K562 (cell line): ENCODE measurements around the gene CNPY3. TPM values are rescaled to one million over a fixed set of nuclear protein-coding genes. Genes with fewer than 3 reads are reported as not detected.

Experiments
- ATAC-seq: fragments of 200-7000 bp; cut with Tn5 transposase; 3 replicates; pipeline ENCODE4 v1.9.1; 2020; ENCODE audit warnings: moderate library complexity
- Bru-seq: library from RNA; stranded (reverse); fragments of 400-500 nt; gene quantifications from one replicate; lab custom pipeline; 2021; lab: Mats Ljungman, UMichigan
- BruChase-seq, 2 experiments: library from RNA; stranded (reverse); fragments of 400-500 nt; gene quantifications; one replicate each; lab custom pipeline; 2021; lab: Mats Ljungman, UMichigan
- BruUV-seq: library from RNA; stranded (reverse); fragments of 400-500 nt; replicated peaks from 2 replicates; lab custom pipeline; 2021; lab: Mats Ljungman, UMichigan
- CTCF ChIA-PET: fragments of 300-600 bp; formaldehyde crosslinking; extraction: SDS; loops from one replicate; lab custom pipeline; 2021; ENCODE audit warnings: low intra/inter-chr PET ratio; lab: Yijun Ruan, JAX
- POLR2A ChIA-PET: fragments of 300-600, 350-650 bp; sonication (Branson Sonifier 250); formaldehyde crosslinking; extraction: SDS; loops from one replicate; lab custom pipeline; 2021; ENCODE audit warnings: antibody characterized with exemption, inconsistent platforms; lab: Yijun Ruan, JAX
- DNase-seq, 4 experiments: peaks; one replicate each; pipeline versions ENCODE4 v3.0.0 to v3.0.0-alpha.2; 2011 to 2018; ENCODE audit warnings: low spot score in 3 of 4, mixed read lengths in 3 of 4; ENCODE audit errors: extremely low read depth in 1 of 4
- FAIRE-seq: peaks from 2 replicates; lab custom pipeline; 2011; peaks lifted over from hg19 to GRCh38; lab: Jason Lieb, UNC
- H2AFZ ChIP-seq: 2 replicates; pipeline ENCODE4 v1.6.0; 2011; ENCODE audit warnings: low read depth, low read length, control low read depth, inconsistent platforms
- H3K27ac ChIP-seq: fragments of 200-600 bp; 3 replicates; pipeline ENCODE4 v1.8.0; 2011; ENCODE audit warnings: low read depth, mild to moderate bottlenecking, control low read depth, inconsistent platforms, low read length, moderate library complexity, mixed read lengths; ENCODE audit errors: extremely low read depth
- H3K27me3 ChIP-seq, 2 experiments: fragments of 300-600 bp in 1 of 2; 2 replicates in 1 of 2; 3 replicates in 1 of 2; pipeline versions ENCODE4 v1.6.0 to v1.8.0; 2011; ENCODE audit warnings: inconsistent platforms in 2 of 2, low read length in 2 of 2, mild to moderate bottlenecking in 1 of 2, mixed read lengths in 1 of 2, moderate library complexity in 1 of 2; ENCODE audit not compliant: control insufficient read depth in 2 of 2, insufficient read depth in 2 of 2
- H3K36me3 ChIP-seq: fragments of 300-600 bp; 3 replicates; pipeline ENCODE4 v1.8.0; 2011; ENCODE audit warnings: mild to moderate bottlenecking, low read length, inconsistent platforms; ENCODE audit not compliant: control insufficient read depth, insufficient read depth
- H3K4me1 ChIP-seq, 2 experiments: fragments of 200-600 bp in 1 of 2; replicated peaks in 1 of 2; 2 replicates in 1 of 2; 3 replicates in 1 of 2; pipeline versions ENCODE4 v1.5.1 to v1.8.0; 2011; ENCODE audit warnings: inconsistent platforms in 2 of 2, low read length in 2 of 2, mild to moderate bottlenecking in 1 of 2, mixed read lengths in 1 of 2, moderate library complexity in 1 of 2; ENCODE audit not compliant: control insufficient read depth in 2 of 2, insufficient read depth in 2 of 2
- H3K4me2 ChIP-seq: 2 replicates; pipeline ENCODE4 v1.6.1; 2011; ENCODE audit warnings: low read length, control low read depth, inconsistent platforms, mixed read lengths; ENCODE audit not compliant: insufficient read depth
- H3K4me3 ChIP-seq: fragments of 200-600 bp; sonication (generic), shearing (Covaris generic); 2 replicates; pipeline ENCODE4 v1.5.1; 2016; ENCODE audit warnings: control low read depth, inconsistent platforms
- H3K79me2 ChIP-seq: fragments of 200-600 bp; 3 replicates; pipeline ENCODE4 v1.8.0; 2011; ENCODE audit warnings: low read length, inconsistent platforms; ENCODE audit not compliant: control insufficient read depth, insufficient read depth
- H3K9ac ChIP-seq, 2 experiments: 2 replicates each; pipeline versions ENCODE4 v1.6.0 to v1.6.1; 2011; ENCODE audit warnings: low read depth in 2 of 2, low read length in 2 of 2, control low read depth in 1 of 2, inconsistent platforms in 1 of 2, mild to moderate bottlenecking in 1 of 2, mixed read lengths in 1 of 2; ENCODE audit not compliant: insufficient read depth in 1 of 2
- H3K9me1 ChIP-seq: one replicate; pipeline ENCODE4 v1.6.0; 2011; ENCODE audit warnings: inconsistent platforms, mild to moderate bottlenecking, low read length, moderate library complexity; ENCODE audit not compliant: control insufficient read depth, insufficient read depth
- H3K9me3 ChIP-seq: replicated peaks from 2 replicates; pipeline ENCODE4 v1.5.1; 2011; ENCODE audit warnings: low read depth, low read length, inconsistent platforms; ENCODE audit not compliant: control insufficient read depth, insufficient read depth
- H4K20me1 ChIP-seq: replicated peaks from 2 replicates; pipeline ENCODE4 v1.6.1; 2011; ENCODE audit warnings: low read length, inconsistent platforms, mixed read lengths; ENCODE audit not compliant: control insufficient read depth, insufficient read depth
- BMI1 ChIP-seq: fragments of 150-350 bp; IDR thresholded peaks from 2 replicates; pipeline ENCODE4 v1.6.1; 2014; ENCODE audit warnings: low read length
- BRD9 ChIP-seq: fragments of 450-650 bp; IDR thresholded peaks from 2 replicates; pipeline ENCODE4 v1.6.1; 2018; ENCODE audit warnings: low read depth; ENCODE audit not compliant: partially characterized antibody
- DIDO1 ChIP-seq: fragments of 450-650 bp; IDR thresholded peaks from 2 replicates; pipeline ENCODE4 v1.6.1; 2016; ENCODE audit warnings: low read depth, missing biosample characterization, missing genetic modification characterization
- FOSL1 ChIP-seq: fragments of 200-800 bp; sonication (Bioruptor generic); conservative IDR thresholded peaks from 2 replicates; pipeline ENCODE4 v1.6.1; 2016; ENCODE audit warnings: missing genetic modification characterization, missing compliant biosample characterization
- NR2C1 ChIP-seq, 2 experiments: fragments of 450-650 bp; IDR thresholded peaks; 2 replicates each; pipeline ENCODE4 v1.6.1; 2017; ENCODE audit warnings: mild to moderate bottlenecking in 2 of 2, antibody characterized with exemption in 1 of 2, inconsistent platforms in 1 of 2, missing compliant biosample characterization in 1 of 2, missing genetic modification characterization in 1 of 2
- PHB2 ChIP-seq: fragments of 450-650 bp; IDR thresholded peaks from 2 replicates; pipeline ENCODE4 v1.6.1; 2017; ENCODE audit warnings: low read depth
- WGBS: fragments of 100-300 bp; shearing (Covaris generic); methylation state at CpG from one replicate; pipeline ENCODE4 v1.1.6; 2016; ENCODE audit warnings: low coverage, mixed read lengths; ENCODE audit not compliant: insufficient coverage; ENCODE audit errors: missing lambda C conversion rate; 5-methylcytosine and 5-hydroxymethylcytosine counted together
- in situ Hi-C: fragments of 300-500 bp; cut with MboI; formaldehyde crosslinking; loops from 4 replicates; pipeline ENCODE4 v1.15.0; 2018; ENCODE audit warnings: inconsistent platforms, mixed read lengths
- intact Hi-C: fragments of 100-400 bp; cut with micrococcal nuclease; formaldehyde crosslinking; loops from 2 replicates; pipeline ENCODE4 v1.14.2; 2022
- long read RNA-seq, 3 experiments: library from polyadenylated mRNA in 2 of 3; library from RNA in 1 of 3; unstranded in 2 of 3; stranded (forward) in 1 of 3; transcript quantifications; one replicate each; pipeline ENCODE4 v2.0.0, GENCODE V29; 2019 to 2022
- polyA minus RNA-seq, 3 experiments: library from RNA; depleted of rRNA, polyadenylated mRNA; stranded (reverse); fragments of >200 nt; gene quantifications; 2 replicates each; pipeline ENCODE4 v1.2.3, GENCODE V29; 2011
- polyA plus RNA-seq, 8 experiments: library from polyadenylated mRNA; depleted of rRNA in 4 of 8; stranded (reverse) in 5 of 8; unstranded in 3 of 8; fragments of >200 nt; fragmentation: Nextera tagmentation in 2 of 8; fragmentation: Illumina TruSeq in 1 of 8; extraction: Ambion mirVana in 2 of 8; extraction: Trizol in 1 of 8; gene quantifications; 2 replicates each; pipeline versions ENCODE4 v1.2.1 to v1.2.3, GENCODE V29; 2011 to 2014; ENCODE audit warnings: inconsistent platforms in 1 of 8, missing spikeins in 1 of 8
- total RNA-seq, 7 experiments: library from RNA; depleted of rRNA in 6 of 7; stranded (reverse); fragments of >200 nt in 6 of 7; fragmentation: Illumina TruSeq in 2 of 7; extraction: Trizol in 2 of 7; gene quantifications; 2 replicates each; pipeline versions ENCODE4 v1.2.1 to v1.2.3, GENCODE V29; 2011 to 2021; ENCODE audit warnings: low replicate concordance in 1 of 7
- TF ChIP-seq, protein P1 (sequence below), 3 experiments: fragments of 200-800 bp in 1 of 3; fragments of 250-450 bp in 1 of 3; fragments of 450-650 bp in 1 of 3; sonication (Bioruptor Pico) in 1 of 3; sonication (Bioruptor generic) in 1 of 3; formaldehyde crosslinking in 1 of 3; IDR thresholded peaks; 2 replicates each; pipeline versions ENCODE4 v1.6.1 to v1.8.0; 2016 to 2022; ENCODE audit warnings: mild to moderate bottlenecking in 2 of 3, missing genetic modification characterization in 2 of 3, missing compliant biosample characterization in 1 of 3, moderate library complexity in 1 of 3
- TF ChIP-seq, protein P2 (sequence below), 2 experiments: IDR thresholded peaks; 2 replicates each; pipeline ENCODE4 v1.6.1; 2011; ENCODE audit warnings: borderline replicate concordance in 1 of 2, control low read depth in 1 of 2, low read depth in 1 of 2, low read length in 1 of 2, mild to moderate bottlenecking in 1 of 2, mixed read lengths in 1 of 2, moderate library complexity in 1 of 2; ENCODE audit not compliant: insufficient read depth in 1 of 2, insufficient read length in 1 of 2, poor library complexity in 1 of 2, severe bottlenecking in 1 of 2; ENCODE audit errors: extremely low read depth in 1 of 2

CNPY3 gene
- 18.3 and 44.9 TPM in 2 replicates for total RNA-seq (2011; cell fraction: chromatin; rRNA removed; ENCODE audit: low replicate concordance)
- 45.9 and 49.0 TPM in 2 replicates for total RNA-seq (2011; cell fraction: nucleolus; rRNA removed)
- total RNA-seq (2011; cell fraction: nucleoplasm; rRNA removed), result 33.3 and 38.0 TPM in 2 replicates
- total RNA-seq (2014; rRNA removed) (20.0 and 26.6 TPM in 2 replicates), total RNA-seq (2014; rRNA removed; fragmentation: Illumina TruSeq; extraction: Trizol) (11.5 and 15.0 TPM in 2 replicates), total RNA-seq (2015; rRNA removed; fragmentation: Illumina TruSeq; extraction: Trizol) (23.5 and 24.6 TPM in 2 replicates), total RNA-seq (2021) (32.4 and 32.8 TPM in 2 replicates), polyA plus RNA-seq (2011; rRNA removed) (21.0 and 21.2 TPM in 2 replicates), polyA plus RNA-seq (2014; fragmentation: Illumina TruSeq; extraction: Trizol) (34.4 and 37.4 TPM in 2 replicates), polyA plus RNA-seq (2014; fragmentation: Nextera tagmentation; extraction: Ambion mirVana) (1 to 10 TPM; 2.4 to 3.9 TPM), polyA plus RNA-seq (2014; rRNA removed) (27.0 and 30.5 TPM in 2 replicates), polyA minus RNA-seq (2011; rRNA and poly(A)+ RNA removed) (19.4 and 24.5 TPM in 2 replicates), Bru-seq, nascent RNA (percentile 88 among the genes with signal in this experiment), BruChase-seq, experiment 1, labeled RNA remaining after a 2-hour chase (percentile 77 among the genes with signal in this experiment), BruChase-seq, experiment 2, labeled RNA remaining after a 6-hour chase (percentile 75 among the genes with signal in this experiment)
- 21.0 and 26.7 TPM in 2 replicates for polyA plus RNA-seq (2011; cell fraction: cytosol; rRNA removed)
- 19.2 and 25.6 TPM in 2 replicates for polyA plus RNA-seq (2011; cell fraction: nucleus; rRNA removed)
- 29.2 and 58.6 TPM in 2 replicates for polyA plus RNA-seq (2012)
- 10.2 and 11.7 TPM in 2 replicates for polyA minus RNA-seq (2011; cell fraction: cytosol; rRNA and poly(A)+ RNA removed)
- 5.1 and 7.9 TPM in 2 replicates for polyA minus RNA-seq (2011; cell fraction: nucleus; rRNA and poly(A)+ RNA removed)
- long read RNA-seq, experiment 1, transcript CNPY3-201 (6 exons, 1,704 nt), result major isoform, 56 of 105 reads
- long read RNA-seq, experiment 1, partial matches to known transcripts, result 15 of 105 reads
- long read RNA-seq, experiment 1, other reads (novel, unspliced or antisense), result 34 of 105 reads
- long read RNA-seq, experiment 2, transcript CNPY3-201 (6 exons, 1,704 nt), result major isoform, 15 of 47 reads
- long read RNA-seq, experiment 2, partial matches to known transcripts, result 13 of 47 reads
- long read RNA-seq, experiment 2, other reads (novel, unspliced or antisense), result 19 of 47 reads
- long read RNA-seq, experiment 3, transcript CNPY3-201 (6 exons, 1,704 nt), result major isoform, 20 of 41 reads
- long read RNA-seq, experiment 3, partial matches to known transcripts, result 3 of 41 reads
- long read RNA-seq, experiment 3, other reads (novel, unspliced or antisense), result 18 of 41 reads

DNA sequence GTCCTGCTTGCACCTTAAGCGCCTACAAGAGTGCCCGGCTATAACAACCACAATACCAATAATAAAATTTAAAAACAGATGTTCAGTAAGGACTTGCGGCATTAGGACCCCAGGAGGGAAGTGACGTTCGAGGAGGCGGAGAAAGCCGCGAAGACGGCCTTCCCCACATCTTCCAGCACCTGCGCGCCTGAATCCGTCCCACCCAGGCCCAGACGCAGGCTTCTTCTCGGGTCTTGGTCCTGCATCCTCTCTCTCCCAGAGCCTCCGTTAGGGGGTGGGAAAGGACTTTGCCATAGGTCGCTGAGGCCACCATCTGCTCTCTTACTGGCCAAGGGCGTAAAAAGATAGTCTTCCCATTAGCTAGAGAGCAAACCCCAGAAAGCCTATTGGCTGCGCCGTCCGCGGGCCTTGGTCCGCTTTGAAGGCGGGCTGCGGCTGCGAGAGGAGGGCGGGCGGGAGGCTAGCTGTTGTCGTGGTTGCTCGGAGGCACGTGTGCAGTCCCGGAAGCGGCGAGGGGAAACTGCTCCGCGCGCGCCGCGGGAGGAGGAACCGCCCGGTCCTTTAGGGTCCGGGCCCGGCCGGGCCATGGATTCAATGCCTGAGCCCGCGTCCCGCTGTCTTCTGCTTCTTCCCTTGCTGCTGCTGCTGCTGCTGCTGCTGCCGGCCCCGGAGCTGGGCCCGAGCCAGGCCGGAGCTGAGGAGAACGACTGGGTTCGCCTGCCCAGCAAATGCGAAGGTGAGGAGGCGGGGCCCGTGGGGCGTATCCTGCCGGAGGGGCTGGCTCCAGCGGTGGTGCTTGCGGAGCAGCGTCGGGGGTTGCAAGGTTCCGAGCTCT lies at the start of gene CNPY3:
CNPY3 (plus strand) TSS at position 495 of the 835 bp plus-strand sequence; CDS start at position 586, 91 bp downstream.
- H3K36me3 ChIP-seq, result peaks cover 22% of the 10 kb centered on the region
- no peaks in the 10 kb centered on the region for H3K27me3 ChIP-seq
- H3K9ac ChIP-seq, result peak within 1 kb of the TSS; percentile 84 to 93
- ATAC-seq, result peak; percentile 95
- intact Hi-C loops, result loop anchor here (1.0 kb wide), 2 partner anchors 49 to 85 kb away; partner anchors contain the start of gene KLHDC3
- no peaks in the 10 kb centered on the region for H4K20me1 ChIP-seq
- in situ Hi-C loops, result no loop called here
- WGBS, result 2% methylated on average over 52 of the region's 63 CpGs
- H2AFZ ChIP-seq, result peak within 1 kb of the TSS; percentile 95
- peak; percentile 96 to 99 (median 96) for DNase-seq
- peak; percentile 92 for FAIRE-seq
- POLR2A ChIA-PET, result interaction anchor here (0.6 to 3.5 kb wide), 23 partner anchors 10 to 783 kb away, joined by 3 to 30 read pairs (median 4); partner anchors contain the start of genes CUL9 and PEX6
- H3K79me2 ChIP-seq, result peaks cover 40% of the 10 kb centered on the region
- peaks cover 17 to 28% of the 10 kb centered on the region in 2 experiments; a peak in 4 of 5 replicates for H3K4me1 ChIP-seq
- CTCF ChIA-PET, result no interaction called here
- H3K9me3 ChIP-seq, result no peaks in the 10 kb centered on the region
- peak within 1 kb of the TSS; percentile 84 for H3K4me2 ChIP-seq
- peak within 1 kb of the TSS; percentile 76 for H3K4me3 ChIP-seq
- H3K9me1 ChIP-seq, result no peaks in the 10 kb centered on the region
- peak within 1 kb of the TSS; percentile 90 for H3K27ac ChIP-seq
- TSS peak; percentile 74 for BruUV-seq
- TF ChIP-seq PHB2, result no peak
- TF ChIP-seq DIDO1 (tag), result peak; percentile 72; the same call in 1 of the 2 replicates
- TF ChIP-seq NR2C1 (IDR thresholded peaks at IDR 0.05), result no peak
- peak; percentile 46; the same call in 1 of the 2 replicates for TF ChIP-seq NR2C1 (tag; IDR thresholded peaks at IDR 0.05)
- TF ChIP-seq BRD9, result peak; percentile 17
- TF ChIP-seq, protein P1, sequence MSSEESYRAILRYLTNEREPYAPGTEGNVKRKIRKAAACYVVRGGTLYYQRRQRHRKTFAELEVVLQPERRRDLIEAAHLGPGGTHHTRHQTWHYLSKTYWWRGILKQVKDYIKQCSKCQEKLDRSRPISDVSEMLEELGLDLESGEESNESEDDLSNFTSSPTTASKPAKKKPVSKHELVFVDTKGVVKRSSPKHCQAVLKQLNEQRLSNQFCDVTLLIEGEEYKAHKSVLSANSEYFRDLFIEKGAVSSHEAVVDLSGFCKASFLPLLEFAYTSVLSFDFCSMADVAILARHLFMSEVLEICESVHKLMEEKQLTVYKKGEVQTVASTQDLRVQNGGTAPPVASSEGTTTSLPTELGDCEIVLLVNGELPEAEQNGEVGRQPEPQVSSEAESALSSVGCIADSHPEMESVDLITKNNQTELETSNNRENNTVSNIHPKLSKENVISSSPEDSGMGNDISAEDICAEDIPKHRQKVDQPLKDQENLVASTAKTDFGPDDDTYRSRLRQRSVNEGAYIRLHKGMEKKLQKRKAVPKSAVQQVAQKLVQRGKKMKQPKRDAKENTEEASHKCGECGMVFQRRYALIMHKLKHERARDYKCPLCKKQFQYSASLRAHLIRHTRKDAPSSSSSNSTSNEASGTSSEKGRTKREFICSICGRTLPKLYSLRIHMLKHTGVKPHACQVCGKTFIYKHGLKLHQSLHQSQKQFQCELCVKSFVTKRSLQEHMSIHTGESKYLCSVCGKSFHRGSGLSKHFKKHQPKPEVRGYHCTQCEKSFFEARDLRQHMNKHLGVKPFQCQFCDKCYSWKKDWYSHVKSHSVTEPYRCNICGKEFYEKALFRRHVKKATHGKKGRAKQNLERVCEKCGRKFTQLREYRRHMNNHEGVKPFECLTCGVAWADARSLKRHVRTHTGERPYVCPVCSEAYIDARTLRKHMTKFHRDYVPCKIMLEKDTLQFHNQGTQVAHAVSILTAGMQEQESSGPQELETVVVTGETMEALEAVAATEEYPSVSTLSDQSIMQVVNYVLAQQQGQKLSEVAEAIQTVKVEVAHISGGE (CRISPR knock-in tag; IDR thresholded peaks at IDR 0.05), result peak; percentile 76 to 98 (median 89); a peak in 5 of 6 replicates
- TF ChIP-seq BMI1, result no peak
- no peak for TF ChIP-seq FOSL1 (tag)
- TF ChIP-seq, protein P2, sequence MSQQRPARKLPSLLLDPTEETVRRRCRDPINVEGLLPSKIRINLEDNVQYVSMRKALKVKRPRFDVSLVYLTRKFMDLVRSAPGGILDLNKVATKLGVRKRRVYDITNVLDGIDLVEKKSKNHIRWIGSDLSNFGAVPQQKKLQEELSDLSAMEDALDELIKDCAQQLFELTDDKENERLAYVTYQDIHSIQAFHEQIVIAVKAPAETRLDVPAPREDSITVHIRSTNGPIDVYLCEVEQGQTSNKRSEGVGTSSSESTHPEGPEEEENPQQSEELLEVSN (IDR thresholded peaks at IDR 0.05; ENCODE audit: borderline replicate concordance in 1 of 2, extremely low read depth in 1 of 2, insufficient read depth in 1 of 2, insufficient read length in 1 of 2, low read depth in 1 of 2, low read length in 1 of 2, poor library complexity in 1 of 2, severe bottlenecking in 1 of 2), result peak; percentile 99
